Kidney epithelial cell (primary cell): ENCODE measurements around the gene MAFF. TPM values are rescaled to one million over a fixed set of nuclear protein-coding genes. Genes with fewer than 3 reads are reported as not detected.

ENCODE experiments used
- DNase-seq: peaks from one replicate; pipeline ENCODE4 v3.0.0-alpha.2; 2010; ENCODE audit warnings: low read depth
- H3K27me3 ChIP-seq: 2 replicates; pipeline ENCODE4 v1.6.0; 2011; ENCODE audit warnings: low read length; ENCODE audit not compliant: control insufficient read depth, insufficient read depth
- H3K36me3 ChIP-seq: 2 replicates; pipeline ENCODE4 v1.5.1; 2011; ENCODE audit warnings: low read length; ENCODE audit not compliant: control insufficient read depth, insufficient read depth
- H3K4me3 ChIP-seq: 2 replicates; pipeline ENCODE4 v1.5.1; 2011; ENCODE audit warnings: low read depth, mild to moderate bottlenecking, control low read depth, low read length
- total RNA-seq: library from RNA; depleted of rRNA; stranded (reverse); fragments of >200 nt; gene quantifications from 2 replicates; pipeline ENCODE4 v1.2.3, GENCODE V29; 2015
- TF ChIP-seq, protein P1 (sequence below): IDR thresholded peaks from 2 replicates; pipeline ENCODE4 v1.5.1; 2011; ENCODE audit warnings: mild to moderate bottlenecking, moderate library complexity, low read length, control low read depth, inconsistent platforms; ENCODE audit not compliant: insufficient read depth, poor library complexity, severe bottlenecking

Gene MAFF
- total RNA-seq, 1 donor from 2014 or later: 99.5 TPM

DNA sequence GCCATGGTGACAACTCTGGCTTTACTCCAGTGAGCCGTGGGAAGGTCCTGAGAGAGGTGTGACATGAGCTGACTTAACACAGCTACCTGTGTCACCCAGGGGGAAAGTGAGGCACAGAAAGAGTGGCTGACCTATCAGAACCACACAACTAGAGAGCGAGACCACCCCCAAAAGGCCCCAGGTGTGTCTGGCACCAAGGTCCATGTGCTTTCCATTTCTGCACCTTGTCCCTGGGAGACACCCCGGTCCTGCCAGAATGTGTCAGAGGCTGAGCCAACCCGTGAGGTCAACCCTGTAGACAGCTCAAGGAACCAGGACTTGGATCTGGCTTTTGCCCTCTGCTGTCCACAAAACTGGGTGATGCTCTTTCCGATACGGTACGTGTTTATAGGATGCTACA is 9.8 kb downstream of the MAFF start:
- TF ChIP-seq, protein P1, sequence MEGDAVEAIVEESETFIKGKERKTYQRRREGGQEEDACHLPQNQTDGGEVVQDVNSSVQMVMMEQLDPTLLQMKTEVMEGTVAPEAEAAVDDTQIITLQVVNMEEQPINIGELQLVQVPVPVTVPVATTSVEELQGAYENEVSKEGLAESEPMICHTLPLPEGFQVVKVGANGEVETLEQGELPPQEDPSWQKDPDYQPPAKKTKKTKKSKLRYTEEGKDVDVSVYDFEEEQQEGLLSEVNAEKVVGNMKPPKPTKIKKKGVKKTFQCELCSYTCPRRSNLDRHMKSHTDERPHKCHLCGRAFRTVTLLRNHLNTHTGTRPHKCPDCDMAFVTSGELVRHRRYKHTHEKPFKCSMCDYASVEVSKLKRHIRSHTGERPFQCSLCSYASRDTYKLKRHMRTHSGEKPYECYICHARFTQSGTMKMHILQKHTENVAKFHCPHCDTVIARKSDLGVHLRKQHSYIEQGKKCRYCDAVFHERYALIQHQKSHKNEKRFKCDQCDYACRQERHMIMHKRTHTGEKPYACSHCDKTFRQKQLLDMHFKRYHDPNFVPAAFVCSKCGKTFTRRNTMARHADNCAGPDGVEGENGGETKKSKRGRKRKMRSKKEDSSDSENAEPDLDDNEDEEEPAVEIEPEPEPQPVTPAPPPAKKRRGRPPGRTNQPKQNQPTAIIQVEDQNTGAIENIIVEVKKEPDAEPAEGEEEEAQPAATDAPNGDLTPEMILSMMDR: no peak
- Histone ChIP-seq H3K27me3 (no peaks in the 10 kb centered on the region), H3K36me3 (peaks cover 2% of the 10 kb centered on the region), H3K4me3 (no peak overlapping the region)
- DNase-seq: no peak

DNA sequence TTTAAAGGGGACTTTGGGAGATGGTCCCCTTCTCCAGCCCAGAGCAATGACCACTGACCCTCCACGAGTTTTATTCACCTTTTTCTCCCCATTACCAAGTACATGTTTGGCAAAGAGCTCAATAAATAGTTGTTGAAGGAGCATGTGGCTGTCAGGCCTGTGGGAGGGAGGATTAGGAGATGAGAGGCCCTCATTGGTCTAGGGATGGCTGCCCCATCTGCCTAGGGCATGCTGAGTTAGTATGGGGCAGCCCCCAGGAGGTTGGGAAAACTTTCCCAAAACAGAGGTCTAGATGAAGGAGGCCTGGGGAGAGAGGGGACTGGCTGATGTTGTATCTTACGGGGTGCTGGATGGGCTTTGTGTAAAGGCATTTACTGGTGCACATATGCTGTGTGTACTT is 10.6 kb downstream of the MAFF start:
- no peak for DNase-seq
- peaks cover 2% of the 10 kb centered on the region for H3K36me3 ChIP-seq
- TF ChIP-seq, protein P1: no peak
- H3K27me3 ChIP-seq: no peaks in the 10 kb centered on the region
- H3K4me3 ChIP-seq: no peak overlapping the region

DNA sequence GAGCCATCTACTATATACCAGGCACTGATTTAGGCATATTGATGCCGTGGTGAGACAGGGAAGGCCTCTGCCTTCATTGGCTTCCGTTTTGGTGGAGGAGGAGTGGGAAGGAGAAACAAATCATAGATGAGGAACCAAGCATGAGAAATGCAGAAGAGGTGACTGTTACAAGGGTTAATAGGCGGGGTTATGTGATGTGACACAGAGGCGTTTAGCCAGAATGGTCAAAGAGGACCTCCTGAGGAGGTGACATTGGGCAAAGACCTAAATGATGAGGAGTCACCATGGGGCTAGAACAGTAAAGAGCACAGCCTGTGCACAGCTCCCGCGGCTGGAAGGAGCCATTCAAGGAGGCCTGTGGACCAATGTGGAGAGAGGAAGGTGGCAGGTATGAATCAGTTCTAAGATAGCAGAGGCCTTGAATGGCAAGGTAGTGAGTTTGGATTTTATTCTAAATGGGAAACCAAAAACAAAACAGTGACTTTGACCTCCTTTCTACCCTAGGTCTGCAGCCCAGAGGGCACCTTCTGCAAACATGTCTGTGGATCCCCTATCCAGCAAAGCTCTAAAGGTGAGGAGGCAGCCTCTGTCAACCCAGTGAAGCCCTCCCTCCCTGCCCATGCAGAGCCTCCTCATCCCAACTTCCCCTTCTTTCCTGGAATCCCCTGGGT is 11.7 kb downstream of the MAFF start:
- Histone ChIP-seq H3K36me3 (peaks cover 2% of the 10 kb centered on the region), H3K4me3 (no peak overlapping the region), H3K27me3 (no peaks in the 10 kb centered on the region)
- no peak for DNase-seq
- TF ChIP-seq, protein P1: no peak

DNA sequence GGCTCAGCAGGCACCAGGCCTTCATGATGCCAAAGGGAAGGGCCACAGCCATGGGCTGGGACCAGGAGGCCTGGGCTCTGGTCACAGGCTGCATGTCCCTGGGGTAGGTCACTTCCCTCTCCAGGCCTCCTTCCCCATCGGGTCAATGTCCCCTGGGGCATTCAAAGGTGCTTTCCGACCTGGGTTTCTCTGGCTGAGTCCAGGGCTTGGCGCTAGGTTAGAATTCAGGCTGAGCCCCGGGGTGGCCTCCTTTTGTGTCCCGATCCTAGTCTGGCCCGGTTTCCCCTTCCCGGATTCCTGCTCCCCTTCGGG is 12.2 kb downstream of the MAFF start:
- peaks cover 2% of the 10 kb centered on the region for H3K36me3 ChIP-seq
- no peaks in the 10 kb centered on the region for H3K27me3 ChIP-seq
- TF ChIP-seq, protein P1: no peak
- no peak overlapping the region for H3K4me3 ChIP-seq
- no peak for DNase-seq

DNA sequence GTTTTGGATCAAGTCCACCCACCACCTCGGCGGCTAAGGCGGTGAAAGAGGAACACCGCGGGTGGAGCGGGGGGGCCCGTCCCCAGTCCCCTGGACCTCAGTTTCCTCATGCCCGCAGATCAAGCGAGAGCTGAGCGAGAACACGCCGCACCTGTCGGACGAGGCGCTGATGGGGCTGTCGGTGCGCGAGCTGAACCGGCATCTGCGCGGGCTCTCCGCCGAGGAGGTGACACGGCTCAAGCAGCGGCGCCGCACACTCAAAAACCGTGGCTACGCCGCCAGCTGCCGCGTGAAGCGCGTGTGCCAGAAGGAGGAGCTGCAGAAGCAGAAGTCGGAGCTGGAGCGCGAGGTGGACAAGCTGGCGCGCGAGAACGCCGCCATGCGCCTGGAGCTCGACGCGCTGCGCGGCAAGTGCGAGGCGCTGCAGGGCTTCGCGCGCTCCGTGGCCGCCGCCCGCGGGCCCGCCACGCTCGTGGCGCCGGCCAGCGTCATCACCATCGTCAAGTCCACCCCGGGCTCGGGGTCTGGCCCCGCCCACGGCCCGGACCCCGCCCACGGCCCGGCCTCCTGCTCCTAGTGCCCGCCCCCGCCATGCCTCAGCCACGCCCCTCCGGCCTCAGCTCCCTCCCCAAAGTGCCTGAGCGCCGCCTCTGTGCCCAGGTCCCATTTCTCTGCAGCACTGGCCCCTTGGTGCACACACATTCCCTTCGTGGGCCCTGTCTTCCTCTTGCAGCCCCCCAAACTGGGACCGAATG is 12.7 kb downstream of the MAFF start:
- H3K4me3 ChIP-seq: no peak overlapping the region
- H3K36me3 ChIP-seq: peaks cover 2% of the 10 kb centered on the region
- no peak for DNase-seq
- TF ChIP-seq, protein P1: no peak
- no peaks in the 10 kb centered on the region for H3K27me3 ChIP-seq
